ENCODE data around the gene LAIR2.
"Not testable (repeated sequence)": the region's sequence is repeated elsewhere in the genome, so short reads cannot be mapped to it uniquely, and the experiment has no call there.

LAIR2 gene

GRCh38 chr19:54489341-54489740 lies 13.3 kb upstream of the LAIR2 start:
- no peak overlapping the region for H3K4me3 ChIP-seq (ENCODE audit: low read length)
- no peak for DNase-seq (ENCODE audit: low read depth)
- TF ChIP-seq, protein P1, sequence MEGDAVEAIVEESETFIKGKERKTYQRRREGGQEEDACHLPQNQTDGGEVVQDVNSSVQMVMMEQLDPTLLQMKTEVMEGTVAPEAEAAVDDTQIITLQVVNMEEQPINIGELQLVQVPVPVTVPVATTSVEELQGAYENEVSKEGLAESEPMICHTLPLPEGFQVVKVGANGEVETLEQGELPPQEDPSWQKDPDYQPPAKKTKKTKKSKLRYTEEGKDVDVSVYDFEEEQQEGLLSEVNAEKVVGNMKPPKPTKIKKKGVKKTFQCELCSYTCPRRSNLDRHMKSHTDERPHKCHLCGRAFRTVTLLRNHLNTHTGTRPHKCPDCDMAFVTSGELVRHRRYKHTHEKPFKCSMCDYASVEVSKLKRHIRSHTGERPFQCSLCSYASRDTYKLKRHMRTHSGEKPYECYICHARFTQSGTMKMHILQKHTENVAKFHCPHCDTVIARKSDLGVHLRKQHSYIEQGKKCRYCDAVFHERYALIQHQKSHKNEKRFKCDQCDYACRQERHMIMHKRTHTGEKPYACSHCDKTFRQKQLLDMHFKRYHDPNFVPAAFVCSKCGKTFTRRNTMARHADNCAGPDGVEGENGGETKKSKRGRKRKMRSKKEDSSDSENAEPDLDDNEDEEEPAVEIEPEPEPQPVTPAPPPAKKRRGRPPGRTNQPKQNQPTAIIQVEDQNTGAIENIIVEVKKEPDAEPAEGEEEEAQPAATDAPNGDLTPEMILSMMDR (conservative IDR thresholded peaks at IDR 0.05; ENCODE audit: low read depth, low read length) = no peak

DNA sequence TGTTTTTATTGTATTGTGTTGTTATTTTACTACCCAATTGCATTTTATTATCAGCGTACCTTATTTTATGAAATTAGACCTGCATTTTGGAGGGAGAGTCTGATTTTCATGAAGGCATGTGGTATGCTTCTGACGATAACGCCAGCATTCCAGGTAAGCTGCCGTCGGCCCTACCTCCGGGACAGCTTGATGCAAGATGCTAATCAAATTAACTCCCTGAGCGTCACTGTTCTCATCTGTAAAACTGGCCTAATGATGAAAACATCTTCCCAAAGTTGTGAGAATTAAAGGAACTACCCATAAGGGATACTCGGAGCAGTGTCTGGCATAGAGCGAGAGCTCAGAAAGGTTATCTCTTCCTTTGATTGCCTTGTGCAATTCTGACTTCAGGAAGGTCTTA lies 12.9 kb upstream of the LAIR2 start:
- H3K4me3 ChIP-seq (ENCODE audit: low read length) = no peak overlapping the region
- DNase-seq (ENCODE audit: low read depth) = no peak
- TF ChIP-seq, protein P1 (conservative IDR thresholded peaks at IDR 0.05; ENCODE audit: low read depth, low read length) = no peak

DNA sequence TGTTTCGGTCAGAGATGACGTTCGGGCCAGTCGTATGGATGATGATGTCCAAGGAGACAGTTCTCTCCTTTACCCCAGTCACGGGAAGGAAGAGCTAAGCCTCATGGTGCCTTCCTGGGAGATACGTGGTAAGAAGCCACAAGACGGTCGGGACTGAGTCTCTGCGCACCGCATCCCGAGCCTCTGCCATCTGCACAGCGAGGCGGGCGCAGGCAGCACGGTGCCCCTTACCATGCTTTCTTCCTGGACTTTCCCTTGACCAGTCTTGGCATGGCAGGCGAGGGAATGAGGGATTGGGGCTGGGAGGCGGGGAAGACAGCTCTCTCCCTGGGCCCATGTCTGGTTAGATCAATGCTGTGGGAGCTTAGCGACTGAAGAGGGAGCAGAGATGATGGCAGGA lies 10.1 kb upstream of the LAIR2 start:
- DNase-seq (ENCODE audit: low read depth) = no peak
- H3K4me3 ChIP-seq (ENCODE audit: low read length) = no peak overlapping the region
- TF ChIP-seq, protein P1 (conservative IDR thresholded peaks at IDR 0.05; ENCODE audit: low read depth, low read length) = no peak

DNA sequence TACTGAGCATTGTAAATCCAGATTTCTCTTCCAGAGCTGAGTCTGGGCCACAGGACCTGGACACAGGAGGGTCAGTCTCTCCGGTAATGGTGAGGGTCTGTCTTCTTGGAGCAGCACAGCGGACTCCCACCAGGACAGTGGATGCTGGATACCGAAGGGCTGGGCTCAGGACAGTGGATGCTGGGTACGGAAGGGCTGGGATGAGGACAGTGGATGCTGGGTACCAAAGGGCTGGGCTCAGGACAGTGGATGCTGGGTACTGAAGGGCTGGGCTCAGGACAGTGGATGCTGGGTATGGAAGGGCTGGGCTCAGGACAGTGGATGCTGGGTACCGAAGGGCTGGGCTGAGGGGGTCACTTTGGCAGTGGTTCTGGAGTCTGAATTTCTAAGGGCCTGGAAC lies 9.6 kb upstream of the LAIR2 start:
- not testable (repeated sequence) for H3K4me3 ChIP-seq (ENCODE audit: low read length); DNase-seq (ENCODE audit: low read depth)

DNA sequence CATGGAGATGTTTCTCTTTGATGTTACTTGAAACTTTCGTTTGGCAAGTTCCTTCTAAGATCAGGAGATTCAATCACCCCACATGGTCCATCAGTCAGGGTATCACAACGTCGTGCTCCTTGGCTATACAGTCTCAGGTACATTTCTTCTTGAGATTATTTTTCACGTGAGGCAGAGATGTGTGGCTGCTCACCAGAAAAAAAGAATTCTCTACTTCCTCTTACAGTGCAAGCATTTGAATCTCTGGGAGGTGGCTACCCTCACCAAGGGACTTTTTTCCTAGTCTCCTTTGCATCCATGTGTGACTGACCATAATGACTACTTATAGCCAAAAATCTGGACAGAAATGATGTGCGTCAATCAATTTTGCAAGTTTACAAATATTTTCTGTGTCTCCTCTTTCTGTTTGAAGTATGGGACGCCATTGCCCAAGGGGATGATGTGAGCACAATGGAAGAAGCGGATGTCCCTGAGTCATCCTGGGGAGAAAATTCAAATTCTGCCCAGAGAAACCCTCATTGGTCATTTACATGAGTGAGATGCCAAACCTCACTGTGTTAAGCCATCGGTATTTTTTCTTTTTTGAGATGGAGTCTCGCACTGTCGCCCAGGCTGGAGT lies 8.6 kb upstream of the LAIR2 start:
- no peak overlapping the region for H3K4me3 ChIP-seq (ENCODE audit: low read length)
- TF ChIP-seq, protein P1 (conservative IDR thresholded peaks at IDR 0.05; ENCODE audit: low read depth, low read length) = no peak
- DNase-seq (ENCODE audit: low read depth) = no peak

DNA sequence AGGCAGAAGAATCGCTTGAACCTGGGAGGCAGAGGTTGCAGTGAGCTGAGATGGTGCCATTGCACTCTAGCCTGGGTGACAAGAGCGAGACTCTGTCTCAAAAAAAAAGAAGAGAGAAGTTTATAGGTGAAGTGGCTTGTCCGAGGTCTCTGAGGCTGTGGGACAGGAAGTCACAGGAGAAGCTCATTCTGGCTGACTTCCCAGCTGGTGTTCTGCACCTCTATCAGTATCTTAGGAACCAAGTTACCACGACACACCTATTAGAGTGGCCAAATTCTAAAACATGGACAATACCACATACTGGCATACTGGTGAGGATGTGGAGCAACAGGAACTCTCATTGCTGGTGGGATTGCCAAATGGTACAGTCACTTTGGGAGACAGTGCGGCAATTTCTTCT lies 7.3 kb upstream of the LAIR2 start:
- DNase-seq (ENCODE audit: low read depth); H3K4me3 ChIP-seq (ENCODE audit: low read length): not testable (repeated sequence)

DNA sequence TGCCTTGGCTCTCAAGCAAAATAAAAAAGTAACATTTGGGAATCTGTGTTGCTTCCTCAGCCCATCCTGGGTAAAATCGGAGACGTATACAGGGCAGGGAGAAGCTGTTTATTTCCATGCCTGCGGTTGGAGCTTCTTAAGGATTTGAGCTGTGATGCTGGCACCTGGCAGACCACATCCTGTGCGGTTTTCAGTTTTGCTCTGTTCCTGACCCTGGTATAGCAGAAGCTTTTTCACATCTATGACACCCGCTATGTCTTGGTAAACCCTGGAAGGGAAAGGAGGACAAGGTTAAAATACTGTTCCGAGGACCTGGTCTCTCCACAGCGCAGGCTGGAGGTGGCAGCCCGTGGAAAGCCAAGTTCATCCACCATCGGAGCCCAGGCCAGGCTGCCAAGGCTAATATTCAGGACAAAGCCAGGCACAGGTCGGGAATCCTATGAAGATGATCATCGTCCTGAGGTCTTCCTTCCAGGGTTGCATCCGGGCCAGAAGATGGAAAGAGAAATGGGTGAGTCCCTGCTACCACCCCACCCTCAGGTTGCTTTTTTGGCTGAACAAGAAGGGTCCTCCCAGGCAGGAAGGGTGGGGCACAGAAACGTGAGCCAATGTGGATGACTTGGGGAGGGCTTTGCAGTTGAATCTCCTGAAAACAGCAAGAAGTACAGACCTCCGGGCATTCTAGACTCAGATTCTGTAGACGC lies 4.7 kb upstream of the LAIR2 start:
- H3K4me3 ChIP-seq (ENCODE audit: low read length); DNase-seq (ENCODE audit: low read depth): not testable (repeated sequence)

- not testable (repeated sequence) for DNase-seq (ENCODE audit: low read depth); H3K4me3 ChIP-seq (ENCODE audit: low read length)
Measured at GRCh38 chr19:54498451-54498772, 4.2 kb upstream of the LAIR2 start.

DNA sequence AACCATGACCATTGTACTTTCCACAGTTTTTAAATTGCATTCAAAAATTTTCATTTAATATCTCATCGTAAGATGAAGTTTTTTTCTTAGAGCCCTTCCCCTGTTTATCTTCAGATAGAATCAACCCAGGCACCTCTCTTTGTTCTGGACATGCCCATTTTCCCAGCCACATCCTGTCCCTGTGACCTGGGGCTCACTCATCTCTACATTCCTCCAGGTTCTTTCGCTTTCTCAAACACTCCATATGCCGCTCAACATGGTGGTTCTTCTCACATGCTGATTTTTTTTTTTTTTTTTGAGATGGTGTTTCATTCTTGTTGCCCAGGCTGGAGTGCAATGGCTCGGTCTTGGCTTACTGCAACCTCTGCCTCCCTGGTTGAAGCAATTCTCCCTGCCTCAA lies 2.9 kb downstream of the LAIR2 start:
- not testable (repeated sequence) for H3K4me3 ChIP-seq (ENCODE audit: low read length)

DNA sequence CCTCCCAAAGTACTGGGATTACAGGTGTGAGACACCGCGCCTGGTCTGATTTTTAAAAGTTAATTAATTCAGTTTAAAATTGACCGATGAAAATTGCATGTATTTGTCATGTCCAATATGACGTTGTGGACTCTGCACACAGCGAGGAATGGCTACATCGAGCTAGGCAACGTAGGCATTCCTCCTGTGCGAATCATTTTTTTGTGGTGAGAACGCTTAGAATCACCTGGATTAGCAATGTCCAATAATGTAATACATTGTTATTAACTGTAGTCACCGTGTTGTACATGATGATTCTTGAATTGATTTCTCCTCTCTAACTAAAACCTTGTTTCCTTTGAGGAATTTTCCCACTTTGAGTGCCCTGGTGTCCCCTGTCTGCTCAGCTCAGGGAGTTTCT lies 3.4 kb downstream of the LAIR2 start:
- H3K4me3 ChIP-seq (ENCODE audit: low read length) = no peak overlapping the region
- no peak for DNase-seq (ENCODE audit: low read depth)
- TF ChIP-seq, protein P1 (conservative IDR thresholded peaks at IDR 0.05; ENCODE audit: low read depth, low read length) = no peak

More for the DNA sequence above, 2.9 kb downstream of the LAIR2 start:
- not testable (repeated sequence) for DNase-seq (ENCODE audit: low read depth)

GRCh38 chr19:54507038-54507717 lies 4.5 kb downstream of the LAIR2 start:
- not testable (repeated sequence) for DNase-seq (ENCODE audit: low read depth)

More at GRCh38 chr19:54507038-54507717, 4.5 kb downstream of the LAIR2 start:
- H3K4me3 ChIP-seq (ENCODE audit: low read length) = not testable (repeated sequence)
